GM10266 (cell line): Measurements from ENCODE around the gene CARD18.
"Not testable (repeated sequence)": the region's sequence is repeated elsewhere in the genome, so short reads cannot be mapped to it uniquely, and the experiment has no call there.

Experiments
- DNase-seq: peaks from one replicate; pipeline ENCODE4 v3.0.0; 2012; ENCODE audit errors: extremely low spot score
- TF ChIP-seq, protein P1 (sequence below): IDR thresholded peaks from 2 replicates; pipeline ENCODE4 v1.5.1; 2012; ENCODE audit warnings: mild to moderate bottlenecking, low read depth; ENCODE audit not compliant: control insufficient read depth, insufficient read depth; ENCODE audit errors: missing control alignments

The CARD18 gene

DNA sequence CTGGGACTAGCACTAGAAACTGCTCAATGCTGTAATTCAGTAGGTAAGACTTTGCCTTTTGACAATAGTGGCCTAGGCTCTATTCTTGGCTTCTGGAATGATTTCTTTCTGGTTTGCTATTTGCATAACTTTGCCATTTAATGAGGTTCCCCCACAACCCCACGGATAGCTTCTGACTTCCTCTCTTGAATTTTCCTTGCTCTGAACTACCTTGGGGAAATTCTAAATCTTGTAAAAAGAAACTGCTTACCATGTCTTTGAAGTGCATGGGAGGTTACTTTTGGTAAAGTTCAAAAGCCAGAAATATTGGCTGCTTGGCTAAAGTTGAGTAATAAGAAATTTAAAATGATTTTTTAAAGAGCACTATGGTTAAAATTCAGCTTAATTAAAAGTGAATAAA, 35.3 kb downstream of the CARD18 start:
- no peak for DNase-seq
- TF ChIP-seq, protein P1, sequence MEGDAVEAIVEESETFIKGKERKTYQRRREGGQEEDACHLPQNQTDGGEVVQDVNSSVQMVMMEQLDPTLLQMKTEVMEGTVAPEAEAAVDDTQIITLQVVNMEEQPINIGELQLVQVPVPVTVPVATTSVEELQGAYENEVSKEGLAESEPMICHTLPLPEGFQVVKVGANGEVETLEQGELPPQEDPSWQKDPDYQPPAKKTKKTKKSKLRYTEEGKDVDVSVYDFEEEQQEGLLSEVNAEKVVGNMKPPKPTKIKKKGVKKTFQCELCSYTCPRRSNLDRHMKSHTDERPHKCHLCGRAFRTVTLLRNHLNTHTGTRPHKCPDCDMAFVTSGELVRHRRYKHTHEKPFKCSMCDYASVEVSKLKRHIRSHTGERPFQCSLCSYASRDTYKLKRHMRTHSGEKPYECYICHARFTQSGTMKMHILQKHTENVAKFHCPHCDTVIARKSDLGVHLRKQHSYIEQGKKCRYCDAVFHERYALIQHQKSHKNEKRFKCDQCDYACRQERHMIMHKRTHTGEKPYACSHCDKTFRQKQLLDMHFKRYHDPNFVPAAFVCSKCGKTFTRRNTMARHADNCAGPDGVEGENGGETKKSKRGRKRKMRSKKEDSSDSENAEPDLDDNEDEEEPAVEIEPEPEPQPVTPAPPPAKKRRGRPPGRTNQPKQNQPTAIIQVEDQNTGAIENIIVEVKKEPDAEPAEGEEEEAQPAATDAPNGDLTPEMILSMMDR, result no peak

DNA sequence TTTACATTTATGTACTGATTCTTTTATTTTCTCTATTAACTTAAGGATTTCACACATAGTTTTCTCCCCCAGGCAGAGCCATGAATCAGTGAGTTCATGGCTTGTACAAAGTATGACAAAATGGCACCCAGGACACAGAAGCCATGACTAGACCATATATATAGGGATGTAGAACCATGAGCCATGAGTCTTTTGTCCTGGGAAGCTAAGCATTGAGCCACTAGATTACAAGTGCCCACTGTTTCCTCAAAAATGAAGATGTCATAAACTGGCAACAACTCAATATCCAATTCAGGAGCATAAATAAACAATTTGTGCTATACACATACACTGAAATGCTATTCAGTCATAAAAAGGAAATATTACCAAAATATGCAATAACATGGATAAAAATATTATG, 36.2 kb downstream of the CARD18 start:
- TF ChIP-seq, protein P1, result no peak
- no peak for DNase-seq

DNA sequence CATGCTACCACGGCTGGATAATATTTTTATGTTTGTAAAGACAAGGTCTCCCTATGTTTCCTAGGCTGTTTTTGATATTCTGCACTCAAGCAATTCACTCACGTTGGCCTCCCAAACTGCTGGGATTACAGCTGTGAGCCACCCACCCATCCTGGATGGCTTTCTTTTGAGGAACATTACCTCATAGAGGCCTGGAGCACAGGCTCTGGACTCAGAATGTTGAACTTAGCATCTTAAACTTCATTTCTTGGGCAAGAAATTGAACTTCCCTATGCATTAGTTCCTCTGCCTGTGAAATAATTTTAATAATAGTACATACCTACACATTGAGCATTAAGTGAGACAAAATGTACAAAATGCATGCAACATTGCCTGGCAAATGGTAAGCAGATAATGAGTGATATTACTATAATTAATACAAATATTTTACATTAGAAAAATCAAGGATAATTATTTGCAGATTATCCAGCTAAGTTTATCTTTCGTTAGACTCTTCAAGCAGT, 37.4 kb downstream of the CARD18 start:
- not testable (repeated sequence) for DNase-seq

DNA sequence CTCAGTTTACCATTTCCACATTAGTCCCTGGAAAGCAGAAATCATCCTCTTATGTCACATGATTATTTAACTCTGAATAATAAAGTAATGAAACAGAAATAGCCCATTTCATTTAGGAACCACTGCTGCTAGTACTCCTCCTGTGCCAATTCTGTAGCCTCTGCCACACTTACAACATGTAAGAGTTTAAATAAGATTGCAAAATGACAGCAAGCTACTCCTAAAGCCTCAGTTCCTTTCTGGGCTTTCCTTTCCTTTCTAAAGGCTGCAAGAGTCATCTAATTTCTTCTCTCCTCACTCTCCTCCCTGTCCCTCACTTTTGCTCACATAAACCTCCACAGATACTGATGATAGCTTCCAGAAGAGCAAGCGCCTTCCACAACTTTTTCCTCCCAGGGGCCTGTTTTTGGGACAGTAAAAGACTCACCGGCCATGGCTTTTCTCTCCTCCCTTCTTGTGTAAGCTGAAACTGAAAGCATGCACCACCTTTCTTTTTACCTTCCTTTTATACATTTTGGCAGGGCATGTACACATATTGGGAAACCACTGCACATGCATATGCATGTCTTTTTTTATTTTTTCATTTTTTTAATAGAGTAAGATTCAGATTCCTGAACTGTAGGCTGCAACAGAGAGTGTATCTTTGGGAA, 38.5 kb downstream of the CARD18 start:
- no peak for DNase-seq
- TF ChIP-seq, protein P1, result no peak

DNA sequence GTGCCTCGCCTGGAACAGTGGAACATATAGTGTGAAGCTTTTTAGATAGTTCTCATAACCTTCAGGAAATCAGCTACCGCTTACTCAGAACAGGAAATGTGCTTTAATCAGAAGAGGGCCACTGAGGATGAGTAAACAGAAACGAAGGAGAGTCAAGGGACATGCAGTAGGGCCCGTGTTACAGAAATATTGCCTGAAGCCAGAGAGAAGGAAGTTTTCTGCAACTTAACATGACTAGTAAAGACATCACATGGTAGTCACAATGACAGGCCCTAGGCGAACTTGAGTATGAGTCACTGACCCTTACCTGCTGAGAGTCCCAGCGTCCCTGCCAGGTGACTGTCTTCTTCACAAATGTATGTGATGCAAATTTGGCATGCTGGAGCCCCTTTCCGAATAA, 39.4 kb downstream of the CARD18 start:
- DNase-seq, result no peak
- TF ChIP-seq, protein P1, result no peak

DNA sequence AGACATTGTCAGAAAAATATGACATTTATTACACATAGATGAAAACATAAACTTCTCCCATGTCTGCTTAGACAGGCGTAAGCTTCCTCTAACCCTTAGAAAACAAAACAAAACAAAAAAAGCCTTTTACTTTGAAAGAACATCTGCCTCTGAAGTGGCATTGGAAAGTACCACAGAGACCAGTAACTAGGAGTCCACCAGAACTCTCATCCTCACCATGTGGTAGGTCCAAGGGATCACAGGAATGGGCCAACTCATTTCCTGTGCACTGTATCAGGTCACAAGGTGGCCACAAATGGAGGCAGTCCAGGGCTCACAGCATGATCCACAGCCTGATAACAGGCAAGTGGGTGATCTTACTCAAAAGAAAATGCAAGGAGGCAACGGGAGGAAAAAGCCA, 40.0 kb downstream of the CARD18 start:
- DNase-seq, result not testable (repeated sequence)

DNA sequence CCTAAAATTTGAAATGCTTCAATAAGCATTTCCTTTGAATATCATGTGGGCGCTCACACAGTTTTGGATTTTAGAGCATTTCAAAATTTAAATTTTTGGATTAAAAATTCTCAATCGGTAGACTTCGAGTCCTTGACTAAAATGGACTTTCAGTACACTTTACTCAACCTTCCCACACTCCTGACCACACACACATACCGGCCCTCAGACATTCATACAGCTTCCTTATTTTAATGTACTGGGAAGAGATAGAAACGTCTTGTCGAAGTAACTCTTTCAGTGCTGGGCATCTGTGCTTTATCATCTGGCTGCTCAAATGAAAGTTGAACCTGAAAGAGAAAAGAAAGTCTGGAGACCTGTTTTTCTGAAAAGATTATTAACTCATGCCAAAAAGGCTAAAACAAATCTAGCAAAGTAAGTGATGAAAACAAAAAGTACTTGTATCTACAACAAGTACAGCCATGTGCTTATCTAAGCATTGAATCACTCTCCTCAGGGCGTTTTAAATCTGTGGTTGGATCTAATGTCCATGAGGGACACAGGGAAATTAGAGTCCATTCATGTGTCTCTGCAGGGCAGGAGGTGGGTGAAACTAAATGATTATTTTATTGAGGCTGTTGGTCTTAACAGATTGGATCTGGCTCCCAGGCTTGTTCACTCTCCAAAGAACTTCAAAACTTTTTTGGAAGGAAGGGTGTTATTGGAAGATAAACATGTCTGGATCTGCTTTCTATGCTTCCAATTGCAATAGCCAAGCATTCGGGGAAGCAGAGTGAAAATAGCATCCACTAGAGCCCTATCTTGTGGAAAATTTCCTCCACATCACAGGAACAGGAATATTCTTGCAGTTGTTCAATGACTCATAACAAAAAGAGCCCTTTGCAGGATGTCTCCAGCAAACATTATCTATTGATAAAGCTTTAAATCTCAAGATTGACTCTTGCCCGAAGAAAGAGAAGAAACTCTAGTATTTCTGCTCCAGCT, 47.0 kb downstream of the CARD18 start:
- no peak for DNase-seq
- TF ChIP-seq, protein P1, result no peak
